HG02970 (cell line): Measurements from ENCODE around the gene ARMC5.
"Not testable (repeated sequence)": the region's sequence is repeated elsewhere in the genome, so short reads cannot be mapped to it uniquely, and the experiment has no call there.

ENCODE experiments used
- ATAC-seq: cut with Tn5 transposase; IDR thresholded peaks from one replicate; pipeline ENCODE4 v1.9.1; 2021; ENCODE audit warnings: mild to moderate bottlenecking, moderate library complexity, moderate number of reproducible peaks; ENCODE audit not compliant: unreplicated experiment, low FRiP score

ARMC5 gene

GRCh38 chr16:31474773-31475738, 15.8 kb downstream of the ARMC5 start:
- ATAC-seq, result no peak

DNA sequence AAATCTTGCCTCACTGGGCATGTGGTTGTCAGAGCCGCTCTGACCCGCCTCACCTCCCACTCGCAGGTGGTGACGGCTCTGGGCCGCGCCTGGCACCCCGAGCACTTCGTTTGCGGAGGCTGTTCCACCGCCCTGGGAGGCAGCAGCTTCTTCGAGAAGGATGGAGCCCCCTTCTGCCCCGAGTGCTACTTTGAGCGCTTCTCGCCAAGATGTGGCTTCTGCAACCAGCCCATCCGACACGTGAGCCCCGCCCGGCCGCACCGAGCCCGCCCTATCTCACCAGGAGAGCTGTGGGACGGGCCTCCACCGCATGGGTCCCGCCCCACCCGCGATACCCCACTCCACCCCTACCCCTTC, 16.6 kb downstream of the ARMC5 start:
- ATAC-seq, result no peak

DNA sequence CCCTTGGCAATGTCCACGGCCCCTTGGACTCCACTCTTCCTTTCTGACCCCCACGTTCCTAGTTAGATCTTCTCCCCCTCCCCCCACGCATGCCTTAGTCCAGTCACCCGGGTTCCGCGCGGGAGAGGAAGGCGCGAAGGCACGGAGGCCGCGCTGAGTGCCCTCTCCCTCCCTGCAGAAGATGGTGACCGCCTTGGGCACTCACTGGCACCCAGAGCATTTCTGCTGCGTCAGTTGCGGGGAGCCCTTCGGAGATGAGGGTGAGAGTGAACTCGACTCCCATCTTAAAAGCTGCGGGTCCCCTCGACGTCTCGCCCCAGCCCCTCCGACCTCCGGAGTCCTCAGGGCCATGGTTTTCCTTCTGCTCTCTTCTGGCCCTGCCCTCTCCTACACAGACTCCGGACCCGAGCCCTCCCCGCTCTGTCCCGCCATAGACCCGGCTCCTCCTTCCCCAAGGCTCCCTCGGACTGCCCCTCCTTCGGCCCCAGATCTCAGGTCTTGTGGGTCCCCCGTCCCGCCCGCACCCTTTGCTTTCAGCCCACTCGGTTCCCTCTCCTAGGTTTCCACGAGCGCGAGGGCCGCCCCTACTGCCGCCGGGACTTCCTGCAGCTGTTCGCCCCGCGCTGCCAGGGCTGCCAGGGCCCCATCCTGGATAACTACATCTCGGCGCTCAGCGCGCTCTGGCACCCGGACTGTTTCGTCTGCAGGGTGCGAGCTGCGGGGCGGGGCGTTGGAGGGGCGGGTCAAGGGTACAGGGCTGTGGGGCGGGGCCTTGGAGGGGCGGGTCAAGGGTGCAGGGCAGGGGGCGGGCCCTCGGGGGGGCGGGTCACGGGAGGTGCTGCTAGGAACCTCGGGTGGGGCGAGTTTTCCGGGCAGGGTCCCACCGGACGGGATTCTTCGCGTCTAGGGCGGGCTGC, 17.3 kb downstream of the ARMC5 start:
- no peak for ATAC-seq

- no peak for ATAC-seq
Measured at GRCh38 chr16:31477220-31478216, 18.2 kb downstream of the ARMC5 start.

DNA sequence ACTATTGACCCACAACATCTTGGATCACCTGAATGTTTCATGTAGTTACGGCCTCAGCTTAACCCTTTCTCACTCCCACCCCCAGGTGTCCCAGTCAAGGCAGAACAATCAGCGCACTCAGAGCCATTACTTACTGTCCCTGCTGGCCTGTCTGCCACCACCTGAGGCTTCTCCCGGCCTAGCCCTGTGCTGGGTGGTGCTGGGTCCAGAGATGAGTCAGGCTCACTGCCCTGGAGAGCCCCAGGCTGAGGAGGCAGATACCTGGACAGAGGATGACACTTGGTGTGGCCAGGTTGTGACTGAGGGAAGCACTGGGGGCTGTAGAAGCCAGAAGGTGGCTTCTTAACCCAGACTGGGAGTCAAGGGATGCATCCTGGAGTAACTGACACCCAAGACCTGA, 19.7 kb downstream of the ARMC5 start:
- ATAC-seq, result no peak

- no peak for ATAC-seq
Measured at GRCh38 chr16:31479751-31480150, 20.4 kb downstream of the ARMC5 start.

DNA sequence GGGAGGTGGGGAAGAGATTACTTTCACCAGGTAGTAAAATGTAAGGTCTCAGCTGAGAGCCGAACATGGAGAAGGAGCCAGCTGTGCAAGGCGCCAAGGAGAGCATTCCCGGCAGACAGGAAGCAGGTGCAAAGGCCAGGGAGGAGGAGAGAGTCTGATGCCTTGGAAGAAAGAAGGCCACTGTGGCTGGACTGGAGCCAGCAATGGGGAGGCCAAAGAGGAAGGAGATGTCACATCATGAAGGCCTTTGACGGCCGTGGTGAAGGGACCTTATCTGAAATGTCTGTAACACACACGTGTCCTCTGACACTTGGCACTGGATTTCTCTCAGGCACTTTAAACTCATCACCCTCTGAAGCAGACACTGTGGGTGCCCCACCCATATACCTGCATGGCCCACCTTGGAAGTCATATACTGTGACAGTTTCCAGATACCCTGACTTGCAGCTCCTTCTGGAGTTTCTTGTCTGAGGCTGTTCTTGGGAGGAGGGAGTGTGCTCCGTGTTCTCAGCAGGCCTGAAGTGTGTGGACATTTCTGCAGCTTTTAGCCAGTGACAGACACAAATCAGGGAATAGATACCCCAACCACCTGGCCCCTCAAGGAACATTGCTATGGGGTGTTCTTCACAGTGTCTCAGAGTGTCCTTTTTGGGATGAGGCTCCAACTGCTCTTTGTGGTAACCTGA, 21.7 kb downstream of the ARMC5 start:
- ATAC-seq, result no peak

- ATAC-seq, result no peak
Measured at GRCh38 chr16:31483081-31483480, 23.8 kb downstream of the ARMC5 start, which contains the start of gene SLC5A2. TSS of gene SLC5A2 (plus strand) at chr16:31483123. CDS start at chr16:31483137, 14 bp downstream.

GRCh38 chr16:31484048-31484447, 24.7 kb downstream of the ARMC5 start:
- not testable (repeated sequence) for ATAC-seq

- no peak for ATAC-seq
Measured at GRCh38 chr16:31484491-31485171, 25.3 kb downstream of the ARMC5 start.

DNA sequence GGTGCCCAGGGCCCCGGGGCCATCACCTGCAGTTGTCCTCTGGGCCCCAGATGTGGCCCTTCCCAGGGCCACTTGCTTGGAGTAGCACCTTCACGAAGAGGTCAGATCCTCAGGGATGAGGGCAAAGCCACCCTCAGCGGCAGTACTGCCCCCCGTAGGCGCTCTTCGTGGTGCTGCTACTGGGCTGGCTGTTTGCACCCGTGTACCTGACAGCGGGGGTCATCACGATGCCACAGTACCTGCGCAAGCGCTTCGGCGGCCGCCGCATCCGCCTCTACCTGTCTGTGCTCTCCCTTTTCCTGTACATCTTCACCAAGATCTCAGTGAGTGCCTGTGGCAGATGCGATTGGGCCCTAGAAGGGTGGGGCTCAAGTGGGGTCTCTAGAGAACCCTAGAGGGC, 26.3 kb downstream of the ARMC5 start:
- no peak for ATAC-seq

- ATAC-seq, result no peak
Measured at GRCh38 chr16:31486045-31486444, 26.7 kb downstream of the ARMC5 start.

DNA sequence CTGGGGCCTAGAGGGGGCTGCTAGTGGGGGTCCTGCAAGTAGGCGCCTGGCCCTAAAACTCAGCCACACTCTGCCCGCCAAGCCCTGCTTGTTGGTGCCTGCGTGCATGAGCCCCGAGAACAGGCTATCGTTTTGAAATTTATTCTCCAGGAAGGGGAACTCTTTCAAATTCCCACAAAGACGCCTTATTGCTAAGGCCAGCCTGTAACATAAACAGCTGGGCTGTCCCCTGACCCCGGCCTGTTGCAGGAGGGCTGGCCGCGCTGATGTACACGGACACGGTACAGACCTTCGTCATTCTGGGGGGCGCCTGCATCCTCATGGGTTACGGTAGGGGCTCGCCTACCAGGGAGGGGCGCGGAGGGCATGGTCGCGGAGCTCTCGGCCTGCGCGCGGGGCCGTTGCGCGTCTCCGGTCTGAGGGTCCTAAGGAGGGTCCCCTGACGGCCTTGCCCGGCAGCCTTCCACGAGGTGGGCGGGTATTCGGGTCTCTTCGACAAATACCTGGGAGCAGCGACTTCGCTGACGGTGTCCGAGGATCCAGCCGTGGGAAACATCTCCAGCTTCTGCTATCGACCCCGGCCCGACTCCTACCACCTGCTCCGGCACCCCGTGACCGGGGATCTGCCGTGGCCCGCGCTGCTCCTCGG, 27.9 kb downstream of the ARMC5 start:
- no peak for ATAC-seq

GRCh38 chr16:31487720-31488467, 28.6 kb downstream of the ARMC5 start:
- peak; percentile 61 for ATAC-seq

GRCh38 chr16:31488468-31489297, 29.4 kb downstream of the ARMC5 start:
- no peak for ATAC-seq

DNA sequence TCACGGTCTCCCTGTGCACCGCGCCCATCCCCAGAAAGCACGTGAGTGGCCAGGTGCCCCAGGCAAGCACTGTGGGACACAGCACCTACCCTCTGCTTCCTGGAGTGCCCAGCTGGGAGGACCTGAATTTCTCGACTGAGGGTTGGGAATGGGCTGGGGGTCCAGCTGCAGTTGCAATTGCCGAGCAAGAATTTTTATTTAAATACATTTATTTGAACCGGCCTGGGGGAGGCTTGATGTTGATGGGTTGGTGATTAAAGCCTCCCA, 29.9 kb downstream of the ARMC5 start:
- ATAC-seq, result no peak
